Stomach (tissue), 9 donors: ENCODE results near the gene MBP. TPM values are rescaled to one million over a fixed set of nuclear protein-coding genes. Genes with fewer than 3 reads are reported as not detected.

ENCODE experiments used
- DNase-seq, 2 donors: peaks; one replicate each; pipeline versions ENCODE4 v3.0.0 to v3.0.0-alpha.2; 2013 to 2019
- H3K27ac ChIP-seq, 5 donors: fragments of 200-600 bp in 4 of 5; sonication (generic) in 4 of 5; one replicate each; pipeline ENCODE4 v1.5.1; 2013 to 2019; ENCODE audit warnings: mild to moderate bottlenecking in 1 of 5, moderate library complexity in 1 of 5
- H3K27me3 ChIP-seq, 3 donors: fragments of 200-600 bp; sonication (generic); one replicate each; pipeline ENCODE4 v1.5.1; 2017 to 2019; ENCODE audit warnings: mixed run types in 1 of 3
- H3K36me3 ChIP-seq, 4 donors: fragments of 200-600 bp; sonication (generic); 1 replicate in 3 of 4; 2 replicates in 1 of 4; pipeline ENCODE4 v1.5.1; 2016 to 2019
- H3K4me1 ChIP-seq, 4 donors: fragments of 200-600 bp; sonication (generic); one replicate each; pipeline ENCODE4 v1.5.1; 2016 to 2019
- H3K4me3 ChIP-seq, 4 donors: fragments of 200-600 bp; sonication (generic) in 3 of 4; one replicate each; pipeline ENCODE4 v1.5.1; 2016 to 2019; ENCODE audit warnings: mild to moderate bottlenecking in 1 of 4
- H3K9me3 ChIP-seq, 4 donors: fragments of 200-600 bp; sonication (generic); one replicate each; pipeline ENCODE4 v1.5.1; 2016 to 2019
- CTCF ChIP-seq, 7 experiments: fragments of 450-650 bp in 4 of 7; fragments of 200-600 bp in 3 of 7; sonication (generic) in 3 of 7; IDR thresholded peaks; one replicate each; pipeline ENCODE4 v1.5.1; 2016 to 2019; ENCODE audit warnings: antibody characterized with exemption in 7 of 7, control low read depth in 2 of 7, mild to moderate bottlenecking in 1 of 7
- EP300 ChIP-seq: sonication (generic); formaldehyde crosslinking; IDR thresholded peaks from one replicate; pipeline ENCODE4 v1.6.1; 2017; ENCODE audit warnings: antibody characterized with exemption
- POLR2A ChIP-seq, 4 donors: fragments of 450-650 bp; IDR thresholded peaks; one replicate each; pipeline ENCODE4 v1.6.1; 2016; ENCODE audit warnings: antibody characterized with exemption in 4 of 4, control low read depth in 2 of 4, mild to moderate bottlenecking in 1 of 4, moderate library complexity in 1 of 4
- POLR2AphosphoS5 ChIP-seq, 3 donors: sonication (generic); formaldehyde crosslinking; IDR thresholded peaks; one replicate each; pipeline ENCODE4 v1.6.1; 2016; ENCODE audit warnings: antibody characterized with exemption in 3 of 3
- WGBS, 5 donors: extraction: QIAGEN DNeasy Blood & Tissue Kit in 3 of 5; methylation state at CpG; one replicate each; pipeline versions ENCODE4 v1.1.5 to v1.1.7; 2013 to 2018; 5-methylcytosine and 5-hydroxymethylcytosine counted together
- intact Hi-C: fragments of 100-400 bp; cut with DNase I; formaldehyde crosslinking; loops from one replicate; pipeline ENCODE4 v1.15.1; 2023; ENCODE audit warnings: low total_unique reads
- polyA plus RNA-seq, 3 donors: library from polyadenylated mRNA; stranded (reverse); fragments of 200-250 nt; gene quantifications; one replicate each; pipeline ENCODE4 v1.2.3, GENCODE V29; 2013
- total RNA-seq, 5 donors: library from RNA; depleted of rRNA; stranded (reverse); fragments of >200 nt; gene quantifications; one replicate each; pipeline versions ENCODE4 v1.1.0 to v1.2.3, GENCODE V29; 2014 to 2016
- donor health status: healthy with polysubstance abuse.
- donor health status: Bipolar disorder and iron deficiency.
- donor health status: healthy.

Gene MBP
- total and polyA plus RNA-seq, 8 donors, result 7.9 to 407 (median 33.3) TPM

- peak in 1 of 2 donors; percentile 65 for DNase-seq
- H3K9me3 ChIP-seq, result no peaks in the 10 kb centered on the region
- H3K4me3 ChIP-seq, result no peak overlapping the region
- TF ChIP-seq CTCF (IDR thresholded peaks at IDR 0.05) (no peak), POLR2AphosphoS5 (IDR thresholded peaks at IDR 0.05) (no peak)
- peaks cover 18 to 64% (median 45%) of the 10 kb centered on the region in 4 donors for H3K4me1 ChIP-seq
- H3K27me3 ChIP-seq, result no peaks in the 10 kb centered on the region
- H3K27ac ChIP-seq, result peak overlapping the region in 4 of 5 donors; percentile 94 to 99 (median 97)
- no peaks in the 10 kb centered on the region for H3K36me3 ChIP-seq
- WGBS, 5 donors, result 37 to 65% (median 57%) methylated on average over 12 of the region's 12 CpGs
- intact Hi-C loops, result no loop called here
Observed at GRCh38 chr18:77133835-77134496, 1.4 kb upstream of the MBP start.

- Histone ChIP-seq H3K27me3 (no peaks in the 10 kb centered on the region), H3K27ac (peak overlapping the region; percentile 94 to 99 (median 98)), H3K4me3 (peak overlapping the region; percentile 66 to 89 (median 80)), H3K9me3 (no peaks in the 10 kb centered on the region), H3K36me3 (no peaks in the 10 kb centered on the region), H3K4me1 (peaks cover 19 to 64% (median 45%) of the 10 kb centered on the region in 4 donors)
- intact Hi-C loops, result no loop called here
- TF ChIP-seq CTCF (IDR thresholded peaks at IDR 0.05) (no peak), POLR2AphosphoS5 (IDR thresholded peaks at IDR 0.05) (peak in 1 of 3 donors; percentile 9)
- DNase-seq, result peak; percentile 74 to 75
- 26 to 41% (median 32%) methylated on average over 28 to 44 of the region's 44 CpGs for WGBS, 5 donors
Observed at GRCh38 chr18:77133051-77133834, 660 bp upstream of the MBP start.

- no peaks in the 10 kb centered on the region for H3K9me3 ChIP-seq
- peak overlapping the region; percentile 94 to 99 (median 98) for H3K27ac ChIP-seq
- DNase-seq, result peak; percentile 65 to 86
- H3K27me3 ChIP-seq, result no peaks in the 10 kb centered on the region
- TF ChIP-seq EP300 (no peak), CTCF (IDR thresholded peaks at IDR 0.05) (no peak), POLR2A (IDR thresholded peaks at IDR 0.05) (no peak), POLR2AphosphoS5 (IDR thresholded peaks at IDR 0.05) (no peak)
- intact Hi-C loops, result no loop called here
- peak overlapping the region; percentile 66 to 89 (median 80) for H3K4me3 ChIP-seq
- peaks cover 14 to 72% (median 45%) of the 10 kb centered on the region in 4 donors for H3K4me1 ChIP-seq
- WGBS, 5 donors, result 0 to 1% (median 1%) methylated on average over 23 to 76 of the region's 76 CpGs
- no peaks in the 10 kb centered on the region for H3K36me3 ChIP-seq
Observed at GRCh38 chr18:77131652-77132368, 773 bp downstream of the MBP start.

- Histone ChIP-seq H3K27ac (peak overlapping the region; percentile 94 to 99 (median 98)), H3K4me3 (peak overlapping the region; percentile 66 to 89 (median 80)), H3K4me1 (peaks cover 14 to 79% (median 49%) of the 10 kb centered on the region in 4 donors), H3K36me3 (no peaks in the 10 kb centered on the region), H3K9me3 (no peaks in the 10 kb centered on the region), H3K27me3 (no peaks in the 10 kb centered on the region)
- TF ChIP-seq EP300, result no peak
- no peak for TF ChIP-seq POLR2A (IDR thresholded peaks at IDR 0.05)
- TF ChIP-seq CTCF (IDR thresholded peaks at IDR 0.05), result no peak
- TF ChIP-seq POLR2AphosphoS5 (IDR thresholded peaks at IDR 0.05), result no peak
- DNase-seq, result peak in 1 of 2 donors; percentile 77
- intact Hi-C loops, result no loop called here
- 1 to 6% (median 1%) methylated on average over 27 to 31 of the region's 31 CpGs for WGBS, 5 donors
Observed at GRCh38 chr18:77131100-77131651, 1.4 kb downstream of the MBP start.
